COLO668 (cell line): ENCODE measurements around the gene TGFBR3.

ENCODE experiments used
- DNase-seq: peaks from one replicate; lab custom pipeline; 2025; ENCODE audit not compliant: unreplicated experiment; lab: John Stamatoyannopoulos, UW

TGFBR3 gene

DNA sequence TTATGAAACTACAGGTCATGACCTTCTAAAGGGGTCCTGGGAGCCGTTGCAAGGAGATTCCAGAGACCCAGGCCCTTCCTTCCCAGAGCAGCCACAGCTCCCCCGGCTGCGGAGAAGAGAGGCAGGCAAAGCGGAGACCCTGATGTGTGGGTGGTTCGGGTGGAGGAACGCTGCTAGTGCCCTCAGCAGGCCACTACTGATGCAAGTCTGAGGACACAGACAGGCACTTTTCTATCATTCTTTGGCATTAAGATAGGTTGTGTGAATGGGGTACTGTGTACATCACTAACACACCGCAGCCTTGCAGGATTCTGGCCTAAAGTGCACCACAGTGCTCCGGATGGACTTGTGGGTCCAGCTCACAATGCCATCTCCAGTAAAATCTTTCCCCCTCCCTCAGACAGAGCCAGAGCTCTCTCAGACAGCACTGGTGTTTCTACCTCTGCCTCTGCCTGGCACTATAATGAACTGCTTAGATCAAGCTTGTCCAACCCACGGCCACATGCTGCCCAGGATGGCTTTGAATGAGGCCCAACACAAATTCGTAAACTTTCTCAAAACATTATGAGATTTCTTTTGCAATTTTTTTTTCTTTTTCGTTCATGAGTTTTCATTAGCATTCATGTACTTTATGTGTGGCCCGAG is 121.4 kb downstream of the TGFBR3 start:
- no peak for DNase-seq

DNA sequence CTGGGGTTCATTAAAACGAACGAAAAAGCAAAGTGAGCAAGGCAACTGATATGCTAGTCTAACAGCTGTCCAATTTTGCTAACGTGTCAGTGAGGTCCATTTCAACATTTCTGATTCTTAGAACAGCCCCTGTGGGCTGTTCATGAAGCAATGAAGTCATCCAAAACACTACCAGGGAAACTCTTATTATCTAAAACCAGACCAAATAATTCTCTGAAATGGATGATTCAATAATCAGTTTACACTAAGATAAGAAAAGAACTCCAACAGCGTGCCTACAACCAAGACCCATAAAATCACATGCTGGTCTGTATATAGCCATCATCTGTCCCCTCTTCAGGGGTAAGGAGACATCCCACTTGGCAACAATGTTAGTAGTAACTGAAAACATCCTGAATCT is 122.7 kb downstream of the TGFBR3 start:
- no peak for DNase-seq

DNA sequence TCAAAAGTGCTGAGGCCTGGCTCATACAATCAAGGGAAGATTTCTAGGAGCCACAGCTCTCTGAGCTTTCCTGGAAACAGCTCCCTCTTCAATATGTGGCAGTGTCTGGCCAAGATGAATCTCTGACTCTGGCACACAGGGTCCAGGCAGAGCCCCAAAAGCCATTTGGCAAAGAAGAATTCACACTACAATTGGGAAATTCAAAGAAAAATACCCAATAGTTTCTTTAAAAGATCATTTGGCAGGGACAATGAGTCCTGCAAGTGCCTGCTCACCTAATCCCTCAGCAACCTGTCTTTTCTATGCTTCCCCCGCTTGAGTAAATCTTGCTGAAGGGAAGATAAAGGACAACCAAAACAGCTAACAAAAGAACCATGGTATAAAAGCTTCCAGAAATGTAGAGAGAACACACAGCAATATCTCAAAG is 124.6 kb downstream of the TGFBR3 start:
- DNase-seq = no peak

DNA sequence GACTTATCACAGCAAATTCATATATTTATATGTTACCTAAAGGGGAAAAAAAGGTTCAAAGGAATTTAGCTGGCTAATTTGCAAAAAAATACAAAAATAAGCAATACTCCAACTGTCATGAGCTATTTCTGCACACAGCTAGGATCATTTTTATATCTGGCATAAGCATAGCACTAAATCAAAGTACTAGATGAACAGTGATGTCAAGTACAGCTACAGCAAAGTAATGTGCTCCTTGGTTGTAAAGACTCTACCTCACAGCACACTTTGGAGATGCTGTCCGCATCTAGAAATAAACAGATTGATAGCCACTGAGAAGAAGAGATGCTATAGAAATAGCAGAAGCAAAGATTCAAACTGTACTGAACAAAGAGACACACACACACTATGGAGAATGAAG is 125.4 kb downstream of the TGFBR3 start:
- DNase-seq = no peak

DNA sequence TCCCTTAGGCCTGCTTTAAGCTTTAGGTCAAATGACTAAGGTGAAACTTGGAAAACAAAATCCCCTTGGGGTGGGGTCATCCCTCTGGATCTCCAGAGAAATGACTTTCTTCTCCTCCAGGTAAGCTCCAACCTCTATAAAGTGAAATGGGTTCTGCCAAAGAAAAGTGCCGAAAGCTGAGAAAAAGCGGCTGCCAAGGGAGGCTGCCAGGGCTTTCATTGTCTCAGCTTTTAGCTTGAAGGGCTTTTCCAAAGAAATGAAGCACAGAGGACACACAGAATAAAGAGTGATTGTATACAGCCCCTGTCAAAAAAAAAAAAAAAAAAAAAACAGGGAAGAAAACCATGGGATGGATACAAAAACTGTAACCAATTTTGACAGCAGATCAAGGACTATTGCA is 126.9 kb downstream of the TGFBR3 start:
- DNase-seq = no peak

DNA sequence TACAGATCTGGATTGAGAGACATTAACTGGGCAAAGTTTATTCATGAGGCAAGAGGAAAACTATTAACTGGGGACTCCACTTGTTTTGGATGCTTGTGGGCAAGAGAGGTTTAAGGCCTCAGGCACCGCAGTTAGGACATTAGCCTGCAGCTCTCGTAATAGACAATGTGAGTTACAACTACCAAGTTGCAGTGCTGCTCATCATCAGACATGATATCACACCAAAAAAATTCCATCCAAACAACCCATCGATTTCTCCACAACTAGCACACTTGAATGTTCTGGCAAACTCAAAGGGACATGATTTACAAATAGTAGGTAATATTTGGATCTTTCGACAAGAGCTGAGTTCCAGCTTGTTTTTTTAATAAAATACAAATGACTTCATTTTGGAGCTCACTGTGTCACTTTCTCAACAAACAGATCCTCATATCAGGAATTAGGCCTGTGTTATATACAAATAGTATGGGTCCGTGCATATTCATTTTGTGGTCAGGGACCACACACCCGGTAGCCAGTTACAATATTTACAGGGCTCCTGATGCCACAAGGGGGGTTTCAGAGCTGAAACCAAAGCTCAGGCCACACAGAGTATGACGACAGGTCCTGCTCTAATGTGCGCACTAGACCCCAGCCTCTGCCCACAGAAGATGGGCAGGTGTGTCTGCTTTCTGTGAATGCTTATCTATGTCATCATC is 128.0 kb downstream of the TGFBR3 start:
- no peak for DNase-seq

DNA sequence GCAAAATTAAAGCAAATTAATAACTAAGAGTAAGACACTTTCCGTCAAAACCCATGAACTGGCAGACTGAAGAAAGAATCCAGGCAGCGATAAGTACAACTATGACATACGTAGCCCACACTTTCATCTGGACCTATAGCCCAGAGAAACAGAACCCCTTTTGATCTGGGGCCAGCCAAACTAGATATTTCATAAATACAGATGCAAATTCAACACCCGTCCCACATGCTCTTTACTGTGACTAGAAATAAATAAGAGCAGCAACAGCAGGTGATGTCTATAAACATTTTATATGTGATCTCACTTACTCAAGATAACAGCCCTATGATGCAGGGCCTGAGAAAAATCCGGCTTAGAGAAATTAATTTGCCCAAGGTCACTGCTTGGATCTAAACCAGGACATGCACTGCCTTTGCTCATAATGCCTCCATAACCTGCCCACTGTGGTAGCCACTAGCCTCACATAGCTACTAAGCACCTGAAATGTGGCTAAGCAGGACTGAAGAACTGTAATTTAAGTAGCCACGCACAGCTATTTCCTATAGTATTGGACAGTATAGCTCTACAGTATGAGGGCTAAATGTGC is 130.2 kb downstream of the TGFBR3 start:
- DNase-seq = no peak

DNA sequence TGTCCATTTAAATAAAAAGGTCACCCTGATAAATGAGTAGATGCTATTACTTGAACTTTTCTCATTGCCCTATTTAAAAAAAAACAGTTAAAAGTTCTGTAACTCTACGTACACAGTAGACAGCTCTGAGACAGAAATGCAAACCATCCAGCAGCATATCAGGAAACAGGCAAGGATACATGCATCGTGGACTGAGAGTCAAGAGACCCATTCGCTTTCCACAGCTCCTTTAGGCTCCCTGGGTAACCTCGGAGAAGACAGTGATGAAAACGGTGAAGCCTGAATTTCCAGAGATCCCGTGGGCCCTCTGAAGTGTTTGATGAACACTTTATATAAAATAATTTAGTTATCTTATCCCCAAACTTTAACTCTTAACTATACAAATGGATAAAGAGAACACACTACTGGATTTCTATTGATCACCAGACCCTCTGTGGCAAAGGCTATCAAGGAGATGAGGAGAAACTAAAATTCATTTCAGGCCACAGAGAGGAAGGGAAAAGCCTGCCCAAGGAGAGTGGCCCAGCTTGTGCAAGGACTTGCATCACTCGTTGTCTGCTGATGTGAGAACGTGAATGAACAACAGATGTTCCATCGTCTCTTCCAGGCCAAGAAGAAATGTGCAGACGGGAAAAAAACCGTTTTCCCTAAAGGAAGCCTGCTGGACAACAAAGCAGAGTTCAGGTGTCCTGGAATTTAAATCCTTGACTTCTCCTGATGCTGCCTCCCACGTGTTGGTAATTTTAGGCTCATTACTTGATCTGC is 131.0 kb downstream of the TGFBR3 start:
- no peak for DNase-seq

DNA sequence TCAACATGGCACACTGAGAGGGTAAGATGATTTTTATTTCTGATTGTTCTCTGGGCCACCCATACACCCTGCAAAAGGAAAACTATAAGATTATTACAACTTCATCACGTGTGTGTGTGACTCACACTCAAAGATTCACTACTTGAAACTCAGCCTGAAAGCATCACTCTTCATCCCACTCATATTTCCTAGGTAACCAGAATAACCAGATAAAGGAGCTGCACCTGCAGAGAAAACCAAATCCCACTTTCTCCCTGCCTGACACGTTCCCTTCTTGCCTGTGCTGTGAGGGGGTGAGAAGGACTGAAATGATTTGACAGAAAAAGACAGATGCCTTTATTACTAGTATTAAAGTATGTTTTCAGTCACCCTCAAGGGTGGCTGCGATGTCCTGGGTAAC is 131.6 kb downstream of the TGFBR3 start:
- no peak for DNase-seq

DNA sequence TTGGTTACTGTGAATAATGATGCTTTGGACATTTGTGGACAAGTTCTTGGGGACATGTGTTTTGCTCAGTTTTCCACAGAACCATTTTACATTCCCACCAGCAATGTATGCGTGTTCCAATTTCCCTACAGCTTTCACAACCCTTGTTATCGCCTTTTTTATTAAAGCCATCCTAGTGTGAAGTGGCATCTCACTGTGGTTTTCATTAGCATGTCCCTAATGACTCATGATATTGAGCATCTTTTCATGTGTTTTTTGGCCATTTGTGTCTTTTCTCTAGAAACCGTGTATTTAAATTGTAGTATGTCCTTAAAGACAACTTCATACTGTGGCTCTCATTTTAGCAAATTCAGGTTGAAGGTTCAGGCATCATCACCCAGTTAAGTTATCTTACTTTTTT is 132.1 kb downstream of the TGFBR3 start:
- no peak for DNase-seq

DNA sequence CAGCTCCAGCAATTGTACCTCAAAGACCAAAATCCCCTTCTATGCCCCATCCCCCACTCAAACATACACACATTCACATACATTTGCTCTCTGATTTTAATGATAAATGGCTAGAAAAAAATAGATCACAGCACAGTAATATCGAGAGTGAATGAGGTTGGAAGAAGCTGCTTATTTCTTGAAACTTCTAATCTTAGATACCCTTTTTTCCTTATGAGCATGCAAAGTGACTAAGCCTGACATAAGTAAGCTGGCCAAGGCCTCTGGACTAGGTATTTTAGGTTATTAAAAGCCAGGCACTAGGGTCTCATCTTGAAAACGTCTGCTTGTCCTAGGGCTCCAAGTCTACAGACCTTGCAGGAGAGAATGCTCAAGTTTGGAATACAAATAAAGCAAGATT is 133.6 kb downstream of the TGFBR3 start:
- DNase-seq = no peak

DNA sequence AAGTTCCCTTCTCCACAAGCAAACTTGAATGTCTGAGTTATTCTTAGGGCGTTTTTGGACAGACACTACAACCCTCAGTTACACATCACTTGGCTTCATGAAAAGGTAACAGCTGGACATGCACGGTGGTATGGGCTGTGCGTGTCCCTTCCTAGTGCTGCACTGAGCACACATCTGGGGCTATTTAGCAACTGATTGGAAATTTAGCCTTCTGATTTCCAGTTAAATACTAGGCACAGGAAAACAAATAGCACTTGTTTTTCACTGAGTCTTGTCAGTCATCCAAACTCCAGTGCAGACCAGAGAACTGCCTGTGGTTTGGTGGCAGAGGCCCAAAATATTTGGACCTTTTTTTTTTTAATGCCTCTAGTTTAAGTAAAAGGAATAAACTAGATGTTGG is 134.7 kb downstream of the TGFBR3 start:
- DNase-seq = no peak

DNA sequence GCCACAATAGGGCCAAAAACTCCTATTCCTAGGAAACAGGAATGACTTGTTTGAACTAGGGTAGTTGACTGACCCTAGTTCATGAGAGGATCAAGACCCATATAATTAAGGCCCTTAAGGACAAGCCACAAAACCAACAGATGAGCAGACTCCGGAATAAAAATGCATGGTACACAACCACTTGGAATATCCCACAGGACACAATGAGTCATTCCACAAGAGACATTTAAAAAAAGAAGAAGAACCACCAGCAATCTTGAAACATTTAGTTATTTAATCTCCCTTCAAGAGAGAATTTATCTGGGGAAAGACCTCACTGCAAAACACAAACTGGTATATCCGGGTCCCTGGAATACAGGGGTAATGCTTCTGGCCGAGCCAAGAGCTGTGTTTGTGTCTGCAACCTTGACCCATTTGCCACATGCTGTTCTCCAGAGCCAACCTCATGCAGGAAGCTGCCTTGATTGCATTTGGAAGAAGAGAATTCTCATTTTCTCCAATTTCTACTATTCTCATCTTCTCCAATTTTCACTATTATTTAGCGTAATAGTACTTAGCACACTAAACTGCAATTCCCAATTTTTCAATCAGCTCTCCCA is 135.5 kb downstream of the TGFBR3 start:
- DNase-seq = no peak

DNA sequence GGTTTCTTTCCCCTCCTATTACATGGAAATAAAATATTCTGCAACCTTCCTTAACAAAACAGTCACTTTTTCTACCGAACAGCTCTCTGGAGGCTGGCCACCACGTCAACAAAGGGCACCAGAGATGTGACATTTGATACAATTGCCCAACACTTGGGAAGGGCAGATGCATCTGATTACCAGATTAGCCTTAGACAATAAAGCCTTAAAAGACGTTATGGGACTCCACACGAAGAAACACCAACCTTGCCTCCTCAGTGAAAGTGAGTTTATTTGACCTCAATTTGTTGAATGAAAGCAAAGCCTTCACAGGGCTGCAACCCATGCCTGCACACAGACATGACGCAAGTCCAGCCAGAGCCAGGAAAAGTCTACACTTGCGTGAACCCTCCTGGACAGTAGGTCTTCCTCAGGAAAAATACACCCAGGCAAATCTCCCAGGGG is 136.1 kb downstream of the TGFBR3 start:
- no peak for DNase-seq

DNA sequence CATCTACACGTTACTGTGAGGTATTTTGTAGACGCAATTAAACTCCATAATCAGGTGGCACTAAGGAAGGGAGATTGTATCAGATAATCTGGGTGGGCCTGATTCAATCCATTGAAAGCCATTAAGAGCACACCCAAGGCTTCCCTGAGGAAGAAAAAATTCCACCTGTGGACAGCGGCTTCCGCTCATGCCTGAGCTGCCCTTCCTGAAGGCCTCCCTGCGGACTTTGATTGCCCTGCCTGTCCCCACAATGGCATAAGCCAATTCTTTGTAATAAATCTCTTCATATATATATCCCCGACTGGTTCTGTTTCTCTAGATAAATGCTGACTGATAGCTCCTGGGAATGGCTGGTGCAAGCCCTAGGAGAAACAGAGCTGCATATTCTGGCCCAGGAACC is 138.3 kb downstream of the TGFBR3 start:
- DNase-seq = no peak

DNA sequence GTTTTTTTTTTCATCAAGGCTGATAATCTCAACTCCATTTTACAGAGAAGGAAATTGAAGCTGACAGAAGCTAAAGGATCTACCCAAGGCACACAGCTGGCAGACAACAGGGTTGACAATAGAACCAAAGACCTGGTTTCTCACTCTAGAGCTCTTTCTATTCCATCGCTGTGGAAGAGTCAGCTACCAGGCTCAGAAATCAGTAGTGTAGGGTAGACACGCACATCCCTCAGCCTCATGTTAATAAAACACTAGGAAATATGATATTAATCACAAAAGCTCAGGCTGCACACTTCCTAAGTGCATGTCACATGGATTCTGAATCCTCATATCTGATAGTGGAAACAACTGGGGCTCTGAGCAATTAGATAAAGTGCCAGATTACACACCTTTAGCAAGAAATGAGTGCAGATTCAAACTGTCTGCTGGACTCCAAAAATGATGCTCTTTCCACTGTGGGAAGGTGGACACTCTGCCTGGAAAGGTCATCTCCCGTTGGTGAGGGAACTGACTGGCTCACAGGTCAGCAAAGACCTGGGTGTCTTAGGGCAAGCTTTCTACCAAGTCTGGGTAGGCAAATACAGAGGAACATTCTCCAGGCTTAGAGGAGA is 139.1 kb downstream of the TGFBR3 start:
- DNase-seq = no peak

DNA sequence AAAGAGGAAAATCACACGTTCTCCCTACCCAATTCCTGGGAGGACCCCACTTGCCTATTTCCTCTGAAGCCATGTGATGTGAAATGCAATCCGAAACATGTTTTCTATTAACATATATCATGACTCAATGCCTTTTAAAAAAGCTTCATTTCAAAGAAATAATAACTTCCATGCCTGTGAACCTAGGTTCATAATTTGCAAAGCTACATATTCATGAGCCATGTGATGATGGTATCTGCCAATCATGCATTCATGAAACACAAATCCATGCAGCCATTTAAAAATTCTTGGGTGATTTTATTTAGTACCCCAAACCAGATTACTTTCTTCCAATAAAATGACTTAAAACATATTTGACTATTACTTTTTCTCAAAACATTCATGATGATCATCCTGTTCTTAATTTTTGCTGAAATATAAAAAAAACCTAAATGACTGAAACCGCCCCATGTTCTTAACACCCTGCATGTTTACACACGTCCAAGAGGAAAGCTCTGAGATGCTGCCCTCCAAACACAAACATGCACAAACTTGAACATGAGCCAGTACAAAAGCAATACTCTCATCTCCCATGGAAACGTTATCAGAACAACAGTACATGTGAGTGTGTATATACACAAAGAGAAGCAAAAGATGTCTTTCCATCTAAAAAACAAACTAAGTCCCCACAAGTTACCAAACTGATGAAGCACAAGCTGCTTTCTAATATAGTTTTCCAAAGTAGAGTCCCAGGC is 140.1 kb downstream of the TGFBR3 start:
- no peak for DNase-seq

DNA sequence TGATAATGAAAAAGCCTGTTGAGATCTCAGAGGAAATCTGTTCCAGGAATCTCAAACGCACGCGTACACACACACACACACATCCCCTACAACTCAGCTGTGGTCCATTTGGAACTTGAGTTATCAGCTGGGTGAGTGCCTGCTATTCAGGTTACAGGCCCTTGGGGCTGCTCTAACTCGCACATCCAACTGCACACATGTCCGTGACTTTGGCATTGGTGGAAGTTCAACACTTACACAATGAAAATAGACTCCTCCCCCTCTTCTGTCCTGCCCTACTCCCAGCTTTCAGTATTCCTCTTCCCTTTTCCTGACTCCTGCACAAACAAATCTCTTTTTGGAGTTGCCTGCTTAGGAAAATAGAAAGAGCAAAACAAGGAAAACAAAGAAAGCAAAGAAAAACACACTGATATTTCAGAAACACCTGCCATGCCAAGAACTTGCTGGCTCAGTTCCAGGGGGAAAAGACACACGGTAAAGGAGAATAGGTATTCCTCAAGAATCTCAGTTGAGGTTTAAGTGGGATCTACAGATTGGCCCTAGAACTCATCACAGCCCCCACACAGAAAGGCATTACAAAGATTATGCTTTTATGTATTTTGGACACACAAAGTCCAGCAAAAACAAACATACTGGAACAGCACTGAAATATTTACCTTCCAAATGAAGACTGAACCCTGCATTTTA is 140.9 kb downstream of the TGFBR3 start:
- no peak for DNase-seq

DNA sequence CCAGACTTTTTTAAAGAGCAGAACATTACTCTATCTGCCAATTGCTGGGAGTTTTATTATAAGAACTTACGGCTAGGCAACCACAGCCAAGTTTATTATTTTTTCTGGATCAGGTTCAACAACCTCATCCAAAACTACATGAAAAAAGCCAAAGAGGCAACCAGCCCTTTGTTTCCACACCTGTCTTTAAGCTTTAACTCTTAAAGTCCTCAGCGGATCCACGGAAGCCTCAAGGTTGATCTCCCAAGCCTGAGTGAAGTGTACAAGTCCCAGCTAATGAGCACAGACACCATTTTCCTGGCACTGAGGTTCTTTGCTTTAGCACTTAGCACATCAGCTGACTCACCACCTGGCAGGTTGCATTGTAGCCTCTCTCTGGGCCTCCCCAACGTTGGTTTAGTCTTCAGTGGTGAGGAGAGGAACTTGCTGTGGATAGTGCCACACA is 143.1 kb downstream of the TGFBR3 start:
- no peak for DNase-seq

DNA sequence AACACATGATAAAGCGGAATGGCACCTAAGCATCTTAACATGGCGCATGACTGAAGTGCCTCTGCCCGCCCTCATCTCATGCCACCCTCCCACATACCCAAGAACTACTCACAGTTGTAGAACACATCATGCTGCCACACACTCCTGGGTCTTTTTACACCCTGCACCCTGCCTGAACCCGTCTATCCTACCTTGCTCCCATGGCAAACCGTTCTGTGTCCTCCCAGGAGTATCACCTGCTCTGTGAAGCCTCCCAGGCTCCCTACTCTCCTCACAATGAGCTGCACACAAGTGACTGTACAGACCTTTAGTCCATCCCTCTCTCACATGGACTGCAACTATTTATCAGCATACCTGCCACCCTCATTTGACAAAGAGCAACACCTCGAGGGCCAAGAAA is 144.0 kb downstream of the TGFBR3 start:
- no peak for DNase-seq
